ENCODE data around the gene FARP2.

The FARP2 gene

GRCh38 chr2:241355983-241356870, at the start of gene FARP2:
Gene FARP2, plus strand, starts transcription at chr2:241356285. Its CDS starts 16,823 bp downstream, at chr2:241373108.
- peaks cover 24% of the 10 kb centered on the region for H3K36me3 ChIP-seq (ENCODE audit: insufficient read depth, low read length)
- H3K9ac ChIP-seq (ENCODE audit: low read length) = peak within 1 kb of the TSS; percentile 75
- peak within 1 kb of the TSS; percentile 62 to 77 for H3K4me3 ChIP-seq (ENCODE audit: low read depth in 1 of 2, low read length in 2 of 2)
- H3K27me3 ChIP-seq (ENCODE audit: control insufficient read depth in 1 of 2, insufficient read depth in 2 of 2, low read length in 2 of 2) = no peaks in the 10 kb centered on the region
- peaks cover 12% of the 10 kb centered on the region for H3K4me1 ChIP-seq (ENCODE audit: insufficient read depth, low read length)
- H3K27ac ChIP-seq (ENCODE audit: low read depth, low read length) = peak within 1 kb of the TSS; percentile 72
- H3K9me3 ChIP-seq (ENCODE audit: low read length) = no peaks in the 10 kb centered on the region

- H3K4me1 ChIP-seq (ENCODE audit: insufficient read depth, low read length) = peaks cover 4% of the 10 kb centered on the region
- H3K9ac ChIP-seq (ENCODE audit: low read length) = no peak overlapping the region
Measured at GRCh38 chr2:241307055-241307454, 49.0 kb upstream of the FARP2 start.

GRCh38 chr2:241308267-241308666, 47.8 kb upstream of the FARP2 start:
- Histone ChIP-seq H3K27ac (ENCODE audit: low read depth, low read length) (no peak overlapping the region), H3K9me3 (ENCODE audit: low read length) (no peaks in the 10 kb centered on the region), H3K9ac (ENCODE audit: low read length) (no peak overlapping the region), H3K4me1 (ENCODE audit: insufficient read depth, low read length) (peaks cover 4% of the 10 kb centered on the region), H3K36me3 (ENCODE audit: insufficient read depth, low read length) (no peaks in the 10 kb centered on the region), H3K4me3 (ENCODE audit: low read depth in 1 of 2, low read length in 2 of 2) (no peak overlapping the region), H3K27me3 (ENCODE audit: control insufficient read depth in 1 of 2, insufficient read depth in 2 of 2, low read length in 2 of 2) (no peaks in the 10 kb centered on the region)

More at GRCh38 chr2:241307055-241307454, 49.0 kb upstream of the FARP2 start:
- Histone ChIP-seq H3K27ac (ENCODE audit: low read depth, low read length) (no peak overlapping the region), H3K36me3 (ENCODE audit: insufficient read depth, low read length) (no peaks in the 10 kb centered on the region), H3K27me3 (ENCODE audit: control insufficient read depth in 1 of 2, insufficient read depth in 2 of 2, low read length in 2 of 2) (no peaks in the 10 kb centered on the region), H3K9me3 (ENCODE audit: low read length) (no peaks in the 10 kb centered on the region), H3K4me3 (ENCODE audit: low read depth in 1 of 2, low read length in 2 of 2) (no peak overlapping the region)

- Histone ChIP-seq H3K27me3 (ENCODE audit: control insufficient read depth in 1 of 2, insufficient read depth in 2 of 2, low read length in 2 of 2) (no peaks in the 10 kb centered on the region), H3K9me3 (ENCODE audit: low read length) (no peaks in the 10 kb centered on the region), H3K36me3 (ENCODE audit: insufficient read depth, low read length) (no peaks in the 10 kb centered on the region), H3K27ac (ENCODE audit: low read depth, low read length) (no peak overlapping the region), H3K4me1 (ENCODE audit: insufficient read depth, low read length) (peaks cover 9% of the 10 kb centered on the region), H3K9ac (ENCODE audit: low read length) (no peak overlapping the region), H3K4me3 (ENCODE audit: low read depth in 1 of 2, low read length in 2 of 2) (no peak overlapping the region)
Measured at GRCh38 chr2:241308832-241309500, 47.1 kb upstream of the FARP2 start.

GRCh38 chr2:241309684-241310117, 46.4 kb upstream of the FARP2 start:
- H3K9me3 ChIP-seq (ENCODE audit: low read length) = no peaks in the 10 kb centered on the region
- H3K27me3 ChIP-seq (ENCODE audit: control insufficient read depth in 1 of 2, insufficient read depth in 2 of 2, low read length in 2 of 2) = no peaks in the 10 kb centered on the region
- no peak overlapping the region for H3K4me3 ChIP-seq (ENCODE audit: low read depth in 1 of 2, low read length in 2 of 2)
- H3K9ac ChIP-seq (ENCODE audit: low read length) = no peak overlapping the region
- no peak overlapping the region for H3K27ac ChIP-seq (ENCODE audit: low read depth, low read length)
- peaks cover 13% of the 10 kb centered on the region for H3K4me1 ChIP-seq (ENCODE audit: insufficient read depth, low read length)
- no peaks in the 10 kb centered on the region for H3K36me3 ChIP-seq (ENCODE audit: insufficient read depth, low read length)

- no peaks in the 10 kb centered on the region for H3K9me3 ChIP-seq (ENCODE audit: low read length)
- no peak overlapping the region for H3K4me3 ChIP-seq (ENCODE audit: low read depth in 1 of 2, low read length in 2 of 2)
- H3K27ac ChIP-seq (ENCODE audit: low read depth, low read length) = no peak overlapping the region
- H3K4me1 ChIP-seq (ENCODE audit: insufficient read depth, low read length) = peaks cover 13% of the 10 kb centered on the region
- H3K27me3 ChIP-seq (ENCODE audit: control insufficient read depth in 1 of 2, insufficient read depth in 2 of 2, low read length in 2 of 2) = no peaks in the 10 kb centered on the region
- H3K36me3 ChIP-seq (ENCODE audit: insufficient read depth, low read length) = no peaks in the 10 kb centered on the region
- no peak overlapping the region for H3K9ac ChIP-seq (ENCODE audit: low read length)
Measured at GRCh38 chr2:241310917-241311566, 45.0 kb upstream of the FARP2 start.

GRCh38 chr2:241312082-241312481, 44.0 kb upstream of the FARP2 start:
- H3K27ac ChIP-seq (ENCODE audit: low read depth, low read length) = no peak overlapping the region
- no peaks in the 10 kb centered on the region for H3K36me3 ChIP-seq (ENCODE audit: insufficient read depth, low read length)
- H3K9ac ChIP-seq (ENCODE audit: low read length) = no peak overlapping the region
- no peak overlapping the region for H3K4me3 ChIP-seq (ENCODE audit: low read depth in 1 of 2, low read length in 2 of 2)
- peaks cover 14% of the 10 kb centered on the region for H3K4me1 ChIP-seq (ENCODE audit: insufficient read depth, low read length)
- H3K27me3 ChIP-seq (ENCODE audit: control insufficient read depth in 1 of 2, insufficient read depth in 2 of 2, low read length in 2 of 2) = no peaks in the 10 kb centered on the region
- H3K9me3 ChIP-seq (ENCODE audit: low read length) = no peaks in the 10 kb centered on the region

GRCh38 chr2:241313543-241314095, 42.5 kb upstream of the FARP2 start:
- H3K36me3 ChIP-seq (ENCODE audit: insufficient read depth, low read length) = no peaks in the 10 kb centered on the region
- H3K27ac ChIP-seq (ENCODE audit: low read depth, low read length) = no peak overlapping the region
- H3K9me3 ChIP-seq (ENCODE audit: low read length) = no peaks in the 10 kb centered on the region
- H3K9ac ChIP-seq (ENCODE audit: low read length) = no peak overlapping the region
- H3K4me3 ChIP-seq (ENCODE audit: low read depth in 1 of 2, low read length in 2 of 2) = peak overlapping the region in 1 of 2 donors; percentile 94
- peaks cover 30% of the 10 kb centered on the region for H3K4me1 ChIP-seq (ENCODE audit: insufficient read depth, low read length)
- H3K27me3 ChIP-seq (ENCODE audit: control insufficient read depth in 1 of 2, insufficient read depth in 2 of 2, low read length in 2 of 2) = no peaks in the 10 kb centered on the region

- Histone ChIP-seq H3K4me1 (ENCODE audit: insufficient read depth, low read length) (peaks cover 27% of the 10 kb centered on the region), H3K27ac (ENCODE audit: low read depth, low read length) (peak overlapping the region; percentile 100), H3K9me3 (ENCODE audit: low read length) (no peaks in the 10 kb centered on the region), H3K27me3 (ENCODE audit: control insufficient read depth in 1 of 2, insufficient read depth in 2 of 2, low read length in 2 of 2) (no peaks in the 10 kb centered on the region), H3K36me3 (ENCODE audit: insufficient read depth, low read length) (no peaks in the 10 kb centered on the region), H3K9ac (ENCODE audit: low read length) (peak overlapping the region; percentile 78), H3K4me3 (ENCODE audit: low read depth in 1 of 2, low read length in 2 of 2) (peak overlapping the region; percentile 94 to 99)
Measured at GRCh38 chr2:241314226-241315092, 41.6 kb upstream of the FARP2 start.

GRCh38 chr2:241315093-241315878, 40.8 kb upstream of the FARP2 start, which contains the start of gene HDLBP:
Gene HDLBP, minus strand, starts transcription at chr2:241315672. Its CDS starts 48,803 bp downstream, at chr2:241266869.
- peak within 1 kb of the TSS; percentile 100 for H3K27ac ChIP-seq (ENCODE audit: low read depth, low read length)
- peak within 1 kb of the TSS; percentile 95 for H3K9ac ChIP-seq (ENCODE audit: low read length)
- no peaks in the 10 kb centered on the region for H3K27me3 ChIP-seq (ENCODE audit: control insufficient read depth in 1 of 2, insufficient read depth in 2 of 2, low read length in 2 of 2)
- H3K4me1 ChIP-seq (ENCODE audit: insufficient read depth, low read length) = peaks cover 33% of the 10 kb centered on the region
- H3K9me3 ChIP-seq (ENCODE audit: low read length) = no peaks in the 10 kb centered on the region
- no peaks in the 10 kb centered on the region for H3K36me3 ChIP-seq (ENCODE audit: insufficient read depth, low read length)
- H3K4me3 ChIP-seq (ENCODE audit: low read depth in 1 of 2, low read length in 2 of 2) = peak within 1 kb of the TSS; percentile 94 to 99
